B cell (primary cell): ENCODE measurements around the gene ARL5B.

ENCODE experiments used
- EZH2 ChIP-seq: IDR thresholded peaks from 2 replicates; pipeline ENCODE4 v1.6.1; 2012; ENCODE audit warnings: borderline replicate concordance, low read depth, mild to moderate bottlenecking, moderate library complexity, low read length; ENCODE audit not compliant: insufficient read depth, poor library complexity, severe bottlenecking
- TF ChIP-seq, protein P1 (sequence below): fragments of 200-600 bp; IDR thresholded peaks from one replicate; pipeline ENCODE4 v1.8.0; 2022; ENCODE audit warnings: antibody characterized with exemption, mild to moderate bottlenecking

- TF ChIP-seq, protein P1, sequence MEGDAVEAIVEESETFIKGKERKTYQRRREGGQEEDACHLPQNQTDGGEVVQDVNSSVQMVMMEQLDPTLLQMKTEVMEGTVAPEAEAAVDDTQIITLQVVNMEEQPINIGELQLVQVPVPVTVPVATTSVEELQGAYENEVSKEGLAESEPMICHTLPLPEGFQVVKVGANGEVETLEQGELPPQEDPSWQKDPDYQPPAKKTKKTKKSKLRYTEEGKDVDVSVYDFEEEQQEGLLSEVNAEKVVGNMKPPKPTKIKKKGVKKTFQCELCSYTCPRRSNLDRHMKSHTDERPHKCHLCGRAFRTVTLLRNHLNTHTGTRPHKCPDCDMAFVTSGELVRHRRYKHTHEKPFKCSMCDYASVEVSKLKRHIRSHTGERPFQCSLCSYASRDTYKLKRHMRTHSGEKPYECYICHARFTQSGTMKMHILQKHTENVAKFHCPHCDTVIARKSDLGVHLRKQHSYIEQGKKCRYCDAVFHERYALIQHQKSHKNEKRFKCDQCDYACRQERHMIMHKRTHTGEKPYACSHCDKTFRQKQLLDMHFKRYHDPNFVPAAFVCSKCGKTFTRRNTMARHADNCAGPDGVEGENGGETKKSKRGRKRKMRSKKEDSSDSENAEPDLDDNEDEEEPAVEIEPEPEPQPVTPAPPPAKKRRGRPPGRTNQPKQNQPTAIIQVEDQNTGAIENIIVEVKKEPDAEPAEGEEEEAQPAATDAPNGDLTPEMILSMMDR, result no peak
- TF ChIP-seq EZH2, result no peak
These were observed 6.1 kb upstream of the ARL5B start for GRCh38 chr10:18653112-18653511.
